RWPE2 (cell line): ENCODE data around the gene DHRS3.

Experiments
- ATAC-seq: fragments of 200-7000 bp; cut with Tn5 transposase; 3 replicates; pipeline ENCODE4 v1.9.1; 2021; ENCODE audit warnings: low read depth
- DNase-seq: peaks from one replicate; pipeline ENCODE4 v3.0.0-alpha.2; 2020; ENCODE audit warnings: low spot score
- H3K27ac ChIP-seq: fragments of 450-650 bp; 2 replicates; pipeline ENCODE4 v1.5.1; 2017; ENCODE audit warnings: mild to moderate bottlenecking; ENCODE audit not compliant: poor library complexity, severe bottlenecking
- H3K27me3 ChIP-seq: fragments of 250-450 bp; sonication (Bioruptor Pico); 2 replicates; pipeline ENCODE4 v1.5.1; 2021; ENCODE audit warnings: mild to moderate bottlenecking, moderate library complexity; ENCODE audit not compliant: insufficient read depth, poor library complexity, severe bottlenecking
- H3K36me3 ChIP-seq: fragments of 250-450 bp; sonication (Bioruptor Pico); 2 replicates; pipeline ENCODE4 v1.5.1; 2020; ENCODE audit warnings: low read depth, mild to moderate bottlenecking, moderate library complexity
- H3K4me1 ChIP-seq: fragments of 250-450 bp; sonication (Bioruptor Pico); 2 replicates; pipeline ENCODE4 v1.5.1; 2021; ENCODE audit warnings: mild to moderate bottlenecking, moderate library complexity; ENCODE audit not compliant: insufficient read depth, poor library complexity, severe bottlenecking
- H3K4me3 ChIP-seq: fragments of 250-450 bp; sonication (Bioruptor Pico); 2 replicates; pipeline ENCODE4 v1.5.1; 2021; ENCODE audit warnings: mild to moderate bottlenecking, moderate library complexity; ENCODE audit not compliant: severe bottlenecking
- H3K9me3 ChIP-seq: fragments of 250-450 bp; sonication (Bioruptor Pico); 2 replicates; pipeline ENCODE4 v1.5.1; 2021; ENCODE audit warnings: mild to moderate bottlenecking, moderate library complexity; ENCODE audit not compliant: severe bottlenecking
- TF ChIP-seq, protein P1 (sequence below): fragments of 450-650 bp; IDR thresholded peaks from one replicate; pipeline ENCODE4 v1.5.1; 2017; ENCODE audit warnings: mild to moderate bottlenecking, moderate library complexity; ENCODE audit not compliant: poor library complexity, severe bottlenecking

DHRS3 gene

DNA sequence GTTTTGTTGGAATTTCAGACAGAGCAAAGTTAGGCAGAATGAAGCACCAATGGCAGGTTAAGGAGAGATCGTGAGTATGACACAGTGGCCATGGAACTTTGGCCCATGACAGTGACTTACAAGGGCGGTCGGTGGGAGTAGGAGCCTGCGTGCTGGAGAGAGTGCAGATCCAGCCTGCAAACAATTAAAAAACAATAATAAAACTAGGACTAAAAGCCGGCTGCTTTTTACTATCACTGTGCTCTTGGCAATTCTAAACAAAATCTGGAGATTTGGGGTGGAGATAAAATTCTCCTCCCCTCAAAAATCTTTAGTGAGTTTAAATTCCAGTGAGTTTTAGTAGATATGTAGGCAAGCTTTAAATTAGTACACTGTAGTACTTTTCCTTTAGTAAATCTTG lies 96.9 kb downstream of the DHRS3 start:
- Histone ChIP-seq H3K36me3 (no peaks in the 10 kb centered on the region), H3K9me3 (no peaks in the 10 kb centered on the region), H3K27ac (no peak overlapping the region), H3K4me1 (no peaks in the 10 kb centered on the region), H3K27me3 (no peaks in the 10 kb centered on the region), H3K4me3 (no peak overlapping the region)
- ATAC-seq (no peak), DNase-seq (no peak)
- TF ChIP-seq, protein P1, sequence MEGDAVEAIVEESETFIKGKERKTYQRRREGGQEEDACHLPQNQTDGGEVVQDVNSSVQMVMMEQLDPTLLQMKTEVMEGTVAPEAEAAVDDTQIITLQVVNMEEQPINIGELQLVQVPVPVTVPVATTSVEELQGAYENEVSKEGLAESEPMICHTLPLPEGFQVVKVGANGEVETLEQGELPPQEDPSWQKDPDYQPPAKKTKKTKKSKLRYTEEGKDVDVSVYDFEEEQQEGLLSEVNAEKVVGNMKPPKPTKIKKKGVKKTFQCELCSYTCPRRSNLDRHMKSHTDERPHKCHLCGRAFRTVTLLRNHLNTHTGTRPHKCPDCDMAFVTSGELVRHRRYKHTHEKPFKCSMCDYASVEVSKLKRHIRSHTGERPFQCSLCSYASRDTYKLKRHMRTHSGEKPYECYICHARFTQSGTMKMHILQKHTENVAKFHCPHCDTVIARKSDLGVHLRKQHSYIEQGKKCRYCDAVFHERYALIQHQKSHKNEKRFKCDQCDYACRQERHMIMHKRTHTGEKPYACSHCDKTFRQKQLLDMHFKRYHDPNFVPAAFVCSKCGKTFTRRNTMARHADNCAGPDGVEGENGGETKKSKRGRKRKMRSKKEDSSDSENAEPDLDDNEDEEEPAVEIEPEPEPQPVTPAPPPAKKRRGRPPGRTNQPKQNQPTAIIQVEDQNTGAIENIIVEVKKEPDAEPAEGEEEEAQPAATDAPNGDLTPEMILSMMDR = no peak

- TF ChIP-seq, protein P1 = no peak
- H3K27me3 ChIP-seq = no peaks in the 10 kb centered on the region
- no peak for ATAC-seq
- H3K27ac ChIP-seq = no peak overlapping the region
- DNase-seq = no peak
- no peaks in the 10 kb centered on the region for H3K4me1 ChIP-seq
- H3K36me3 ChIP-seq = no peaks in the 10 kb centered on the region
- H3K9me3 ChIP-seq = no peaks in the 10 kb centered on the region
- H3K4me3 ChIP-seq = no peak overlapping the region
Observed at GRCh38 chr1:12519693-12520364, 98.2 kb downstream of the DHRS3 start.

DNA sequence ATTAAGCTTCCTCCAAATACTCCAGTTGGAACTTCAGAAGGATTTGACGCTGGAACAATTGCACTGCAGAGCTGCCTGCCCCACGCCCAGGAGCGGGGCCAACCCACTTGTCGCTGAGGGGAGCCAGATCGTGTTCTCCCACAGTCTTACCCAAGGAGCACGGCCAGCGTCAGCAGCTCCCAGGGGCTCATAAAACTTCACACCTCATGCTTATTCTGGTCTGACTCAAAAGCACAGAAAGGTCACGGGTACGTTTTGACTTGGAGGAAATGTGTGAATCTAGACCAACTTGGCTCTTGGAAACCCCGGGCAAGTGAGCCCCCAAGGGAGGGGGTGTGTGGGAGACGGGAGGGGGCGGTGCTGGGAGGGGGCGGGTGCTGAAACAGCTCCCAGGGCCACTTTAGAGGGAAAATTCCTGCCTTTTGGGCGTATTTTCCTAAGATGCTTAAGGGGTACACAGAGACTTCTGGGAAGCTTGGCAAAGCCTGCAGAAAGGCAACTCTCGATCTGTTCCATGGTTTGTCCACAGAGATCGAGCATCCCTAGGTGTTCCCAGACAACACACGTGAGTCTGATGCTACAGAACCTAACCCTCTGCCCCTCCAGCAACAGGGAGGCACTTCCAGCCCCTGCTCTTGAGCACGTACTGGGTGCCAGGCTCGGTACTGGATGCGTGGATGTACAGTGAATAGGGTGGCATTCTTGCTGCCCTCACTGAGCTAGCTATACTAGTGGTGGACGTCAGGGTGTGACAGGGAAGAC lies 98.9 kb downstream of the DHRS3 start:
- H3K4me3 ChIP-seq = no peak overlapping the region
- H3K27ac ChIP-seq = no peak overlapping the region
- no peaks in the 10 kb centered on the region for H3K4me1 ChIP-seq
- no peaks in the 10 kb centered on the region for H3K9me3 ChIP-seq
- no peaks in the 10 kb centered on the region for H3K36me3 ChIP-seq
- no peak for DNase-seq
- TF ChIP-seq, protein P1 = no peak
- no peaks in the 10 kb centered on the region for H3K27me3 ChIP-seq
- ATAC-seq = no peak
